ENCODE results near the gene MTTP.

Gene MTTP

DNA sequence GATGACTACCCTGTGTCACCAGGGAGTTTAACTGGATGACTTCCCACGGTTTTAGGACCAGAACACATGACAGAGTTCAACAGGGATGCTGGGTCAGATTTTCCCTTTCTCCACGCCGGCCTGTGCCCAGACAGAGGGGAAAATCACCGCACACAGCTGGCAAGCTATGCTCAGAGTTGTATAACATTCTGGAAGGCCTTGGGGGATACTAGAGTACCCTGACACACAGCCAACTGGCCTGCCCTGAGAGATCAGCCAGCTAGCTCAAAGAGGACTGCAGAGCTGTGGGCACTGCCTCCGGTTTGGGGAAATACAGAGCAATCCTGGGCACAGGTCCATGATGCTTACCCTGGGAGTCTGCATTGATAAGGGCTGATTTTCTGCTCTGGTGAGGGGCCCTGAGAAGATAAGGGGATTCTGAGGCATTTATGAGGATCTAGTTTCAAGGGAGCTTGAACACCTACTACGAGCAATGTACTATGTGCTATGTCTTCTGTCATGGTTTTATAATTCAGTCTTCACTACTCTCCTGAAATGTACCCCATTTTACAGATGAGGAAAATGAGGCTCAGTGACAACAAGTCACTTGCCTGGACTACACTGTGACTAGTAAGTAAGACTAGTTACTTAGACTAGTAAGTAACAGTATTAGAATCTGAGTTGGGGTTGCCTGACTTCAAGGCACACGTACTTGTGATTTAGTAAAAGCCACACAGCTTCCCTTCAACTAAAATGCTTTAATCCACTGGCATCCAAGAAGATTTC lies 68.3 kb downstream of the MTTP start:
- DNase-seq (ENCODE audit: low spot score) = no peak

DNA sequence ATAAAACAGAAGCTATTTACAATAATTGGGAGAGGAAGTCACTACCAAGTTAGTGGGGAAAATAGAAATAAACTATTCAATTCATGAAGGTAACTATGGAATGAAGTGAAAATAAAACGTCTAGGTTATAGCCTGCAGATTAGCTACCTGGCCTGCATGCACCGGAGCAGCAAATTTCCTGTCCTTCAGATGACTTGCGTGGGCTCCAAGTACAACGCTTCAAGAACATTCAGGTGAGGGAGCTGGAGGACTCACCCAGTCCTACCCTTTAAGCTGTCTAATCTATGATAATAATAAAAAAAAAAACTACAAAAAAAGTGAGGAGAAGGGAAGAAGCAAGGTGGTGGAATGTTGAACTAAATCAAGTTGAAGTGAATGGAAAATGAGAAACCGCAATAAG lies 69.8 kb downstream of the MTTP start:
- DNase-seq (ENCODE audit: low spot score) = no peak

DNA sequence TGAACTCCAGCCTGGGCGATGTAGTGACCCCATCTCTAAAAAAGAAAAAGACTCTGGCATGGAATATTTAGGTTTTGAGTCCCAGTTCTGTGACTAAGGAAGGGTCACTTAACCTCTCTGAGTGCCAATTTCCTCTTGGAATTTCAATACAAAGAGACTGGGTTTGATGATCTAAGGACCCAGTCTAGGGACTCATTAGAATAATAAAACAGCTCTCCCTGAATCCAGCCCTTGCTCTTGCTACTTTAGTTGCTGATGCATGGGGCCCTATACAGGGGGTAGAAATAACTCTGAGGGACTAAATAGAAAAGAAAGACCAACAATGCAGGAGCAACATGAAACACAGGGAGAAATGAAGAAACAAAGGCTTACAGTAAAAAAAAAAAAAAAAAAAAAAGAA lies 70.4 kb downstream of the MTTP start:
- DNase-seq (ENCODE audit: low spot score) = no peak

DNA sequence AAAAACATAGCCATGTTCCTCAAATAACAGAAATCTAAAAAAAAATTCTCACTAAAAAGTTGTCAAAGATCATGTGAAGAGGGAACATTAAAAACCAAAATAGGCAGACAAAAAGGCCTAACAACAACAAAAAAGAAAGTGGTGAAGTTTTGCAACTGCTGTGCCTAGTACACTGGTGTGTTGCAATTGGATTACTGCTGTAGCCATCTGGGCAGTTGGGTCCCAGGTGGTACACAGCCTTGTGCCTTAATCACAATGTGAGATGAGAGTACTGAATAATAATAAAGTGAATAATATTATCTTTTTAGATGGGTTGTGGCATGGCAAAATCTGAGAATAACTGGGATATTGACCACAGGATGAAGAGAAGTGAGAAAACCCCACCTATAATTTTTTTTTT lies 71.0 kb downstream of the MTTP start:
- no peak for DNase-seq (ENCODE audit: low spot score)

DNA sequence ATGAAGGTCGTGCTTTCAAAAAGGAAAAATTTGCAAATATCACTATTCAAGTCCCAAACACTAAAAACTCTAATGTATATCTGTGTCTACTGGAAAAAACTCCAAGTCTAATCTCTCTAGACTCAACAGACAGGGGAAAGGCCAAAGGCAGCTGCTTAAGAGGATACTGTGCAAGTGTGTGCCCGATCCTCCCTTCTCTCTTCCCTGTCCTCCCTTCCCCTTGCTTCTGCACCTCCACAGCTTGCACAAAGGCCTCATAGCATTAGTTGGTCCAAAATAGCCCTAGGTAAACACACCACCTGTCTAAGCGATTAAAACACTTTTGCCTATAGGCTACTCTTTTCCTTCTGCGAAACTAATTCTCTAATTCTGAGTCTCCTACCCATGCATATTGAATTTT lies 72.4 kb downstream of the MTTP start:
- DNase-seq (ENCODE audit: low spot score) = no peak

DNA sequence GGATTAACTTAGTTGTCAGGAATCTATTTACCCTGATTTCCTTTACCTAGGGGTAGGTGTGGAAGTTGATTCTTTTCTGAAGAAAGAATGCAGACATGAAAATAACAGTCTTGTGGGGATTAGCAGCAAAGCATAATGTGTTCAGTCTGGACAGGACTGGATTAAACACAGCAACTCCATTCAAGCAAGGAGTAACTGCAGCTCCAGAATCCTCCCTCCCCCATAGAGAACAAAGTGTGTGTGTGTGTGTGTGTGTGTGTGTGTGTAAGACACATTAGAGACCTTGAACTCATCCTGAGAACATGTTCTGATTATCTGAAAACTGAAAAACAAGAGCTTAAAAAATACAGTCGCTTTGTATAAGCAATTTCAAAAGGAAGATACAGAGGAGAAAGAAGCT lies 73.7 kb downstream of the MTTP start:
- no peak for DNase-seq (ENCODE audit: low spot score)

DNA sequence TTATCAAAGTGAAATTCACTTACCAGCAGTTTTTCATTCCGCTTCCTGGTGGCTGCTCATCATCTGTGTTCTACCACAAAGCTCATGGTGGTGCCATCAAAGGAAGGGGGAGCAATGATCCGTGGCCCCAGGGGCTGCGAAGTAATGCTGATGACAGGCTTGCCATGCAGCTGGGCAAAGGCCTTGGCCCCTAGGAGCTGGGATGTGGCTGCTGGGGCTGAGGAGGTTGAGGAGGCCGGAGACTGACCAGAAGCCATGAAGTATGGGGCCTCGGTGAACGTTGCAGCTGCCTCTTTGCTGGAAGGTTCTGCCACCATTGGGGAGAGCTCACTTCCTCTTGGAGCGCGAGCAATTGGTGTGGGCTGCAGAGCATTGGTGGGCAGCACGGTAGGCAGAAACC lies 74.6 kb downstream of the MTTP start:
- no peak for DNase-seq (ENCODE audit: low spot score)

DNA sequence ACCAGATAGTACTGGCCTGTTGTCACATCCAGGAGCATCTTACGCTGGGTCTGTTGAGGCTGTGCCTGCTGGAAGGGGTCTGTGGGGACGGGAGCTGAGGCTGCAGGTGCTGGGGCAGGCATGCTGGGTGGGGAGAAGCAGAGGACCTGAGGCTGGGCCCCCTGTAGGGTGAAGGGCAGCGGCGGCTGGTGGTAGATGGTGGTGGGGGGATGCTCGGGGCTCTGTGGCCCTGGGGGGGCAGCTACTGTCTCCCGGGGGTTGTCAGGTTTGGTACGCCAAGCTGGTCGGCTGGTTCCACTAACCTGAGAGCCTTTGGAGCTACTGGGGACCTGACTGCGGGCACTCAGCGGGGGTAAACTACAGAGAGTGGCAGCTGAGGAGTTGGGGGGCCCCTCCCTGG lies 75.2 kb downstream of the MTTP start:
- DNase-seq (ENCODE audit: low spot score) = no peak

DNA sequence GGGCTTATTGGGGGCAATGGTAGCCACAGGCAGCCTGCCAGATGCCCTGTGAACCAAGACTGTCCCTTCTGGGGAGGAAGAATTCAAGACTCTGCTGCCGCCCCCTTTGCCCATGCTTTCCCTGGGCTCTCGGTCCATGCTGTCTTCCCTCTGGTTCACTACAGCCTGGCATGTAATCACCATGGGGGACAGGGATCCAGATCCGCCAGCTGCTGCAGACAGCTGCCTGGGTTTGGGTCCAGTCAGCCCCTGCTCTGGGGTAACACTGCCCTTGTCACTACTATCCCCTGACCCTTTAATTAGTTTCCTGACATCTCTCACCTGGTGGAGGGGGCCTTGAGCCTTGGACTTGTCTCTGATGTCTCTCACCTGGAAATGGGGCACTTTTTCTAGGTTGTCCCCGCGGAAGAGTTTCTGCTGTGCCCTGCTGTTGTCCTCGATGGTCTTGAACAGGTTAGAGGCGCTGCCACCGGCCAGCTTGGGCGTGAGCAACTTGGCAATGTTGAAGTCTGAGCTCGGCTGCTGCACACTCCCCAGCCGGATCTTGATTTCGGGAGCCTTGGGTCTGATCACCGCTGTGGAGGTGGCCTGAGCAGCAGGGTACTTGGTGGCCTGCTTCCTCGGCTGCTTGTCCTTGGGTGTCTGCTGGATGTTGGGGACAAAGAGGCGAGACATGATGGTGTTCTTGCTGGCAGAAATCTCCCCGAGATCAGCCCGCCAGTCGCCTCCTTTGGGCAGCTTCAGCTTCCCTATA lies 76.6 kb downstream of the MTTP start:
- no peak for DNase-seq (ENCODE audit: low spot score)

DNA sequence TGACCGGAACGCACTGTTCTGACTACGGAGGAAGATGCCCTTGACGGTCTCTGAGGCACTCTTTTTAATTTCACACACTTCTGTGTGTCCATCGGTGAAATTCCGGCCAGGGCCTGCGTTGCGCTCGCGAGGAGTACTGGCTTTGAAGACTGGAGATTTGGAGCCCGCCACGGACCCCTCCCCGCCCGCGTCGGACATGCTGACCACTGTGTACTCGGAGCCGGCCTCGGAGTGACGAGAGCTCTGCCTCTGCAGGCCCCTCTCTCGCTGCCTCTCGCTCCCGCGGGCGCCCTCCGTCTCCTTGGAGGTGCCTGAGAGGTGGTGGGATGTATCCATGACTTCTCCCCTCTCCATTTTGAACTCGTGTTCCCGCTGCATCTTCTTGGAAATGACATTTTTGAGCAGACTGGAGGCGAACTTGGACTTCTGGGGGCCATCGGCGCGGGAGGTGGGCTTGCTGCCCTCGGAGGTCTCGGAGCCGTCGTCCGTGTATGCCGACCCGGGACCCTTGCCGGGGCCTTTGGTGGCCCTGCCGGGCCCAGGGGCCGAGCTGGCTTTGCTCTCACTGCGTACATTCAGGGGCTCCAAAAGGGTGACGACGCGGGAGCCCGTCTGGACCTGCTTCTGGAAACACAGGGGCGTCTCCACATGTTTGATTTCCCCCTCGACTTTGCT lies 77.3 kb downstream of the MTTP start:
- DNase-seq (ENCODE audit: low spot score) = no peak

DNA sequence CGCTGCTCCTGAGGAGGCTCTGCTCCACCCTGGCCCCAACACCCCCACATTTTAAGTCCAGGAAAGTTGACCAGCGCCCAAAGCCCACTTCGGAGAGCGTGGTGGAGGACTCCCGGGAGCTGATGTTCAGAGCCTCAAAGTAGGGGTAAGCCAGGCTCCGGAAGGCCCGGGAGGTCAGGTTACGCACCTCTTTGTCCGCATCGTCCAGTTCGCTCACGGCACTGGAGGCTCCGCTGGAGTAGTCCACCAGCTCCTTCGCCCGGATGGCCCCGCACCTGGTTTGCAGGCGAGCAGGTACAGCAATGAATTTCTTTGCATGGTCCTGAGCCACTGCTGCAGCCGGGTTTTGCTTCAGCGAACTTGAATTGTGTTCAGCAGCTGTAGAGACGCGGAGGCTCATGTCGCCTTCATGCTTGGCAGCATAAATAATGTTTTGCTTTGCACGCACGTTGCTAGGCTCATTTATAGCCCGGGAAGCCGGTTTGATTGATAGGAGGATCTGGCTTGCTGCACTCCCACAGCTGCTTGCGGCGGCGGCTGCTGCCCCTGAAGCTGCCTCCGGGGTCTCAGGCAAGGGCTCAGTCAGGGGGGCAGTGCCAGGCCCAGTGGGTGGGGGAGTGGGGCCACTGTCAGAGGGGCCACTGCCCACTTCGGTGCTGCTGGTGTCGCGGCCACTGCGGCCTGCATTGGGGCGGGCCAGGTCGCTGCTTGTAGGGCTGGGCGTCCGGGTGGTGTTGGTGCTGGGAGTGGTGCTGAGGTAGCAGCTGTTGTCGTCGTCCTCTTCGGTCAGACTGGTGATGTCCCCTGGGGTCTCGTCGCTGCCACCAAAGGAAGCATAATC lies 78.2 kb downstream of the MTTP start:
- no peak for DNase-seq (ENCODE audit: low spot score)

DNA sequence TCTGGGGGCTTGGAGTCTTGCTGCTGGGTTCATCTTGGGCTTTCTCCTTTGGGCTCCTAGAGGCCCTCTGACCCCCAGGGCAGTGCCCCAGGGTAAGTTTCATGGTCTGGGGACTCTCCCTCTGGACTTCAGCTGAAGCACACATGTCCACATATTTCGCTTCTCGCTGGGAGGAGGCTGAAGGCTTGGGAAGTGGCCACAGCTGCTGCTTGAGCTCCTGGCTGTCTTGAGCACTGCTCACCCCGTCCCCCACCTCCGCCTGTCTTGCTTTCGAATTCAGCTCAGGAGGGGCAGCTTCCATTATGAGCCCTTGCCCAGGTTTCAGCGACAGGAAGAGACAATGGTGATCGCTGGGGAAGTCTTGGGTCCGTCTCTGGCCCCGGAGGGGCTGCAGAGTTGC lies 79.3 kb downstream of the MTTP start:
- no peak for DNase-seq (ENCODE audit: low spot score)

DNA sequence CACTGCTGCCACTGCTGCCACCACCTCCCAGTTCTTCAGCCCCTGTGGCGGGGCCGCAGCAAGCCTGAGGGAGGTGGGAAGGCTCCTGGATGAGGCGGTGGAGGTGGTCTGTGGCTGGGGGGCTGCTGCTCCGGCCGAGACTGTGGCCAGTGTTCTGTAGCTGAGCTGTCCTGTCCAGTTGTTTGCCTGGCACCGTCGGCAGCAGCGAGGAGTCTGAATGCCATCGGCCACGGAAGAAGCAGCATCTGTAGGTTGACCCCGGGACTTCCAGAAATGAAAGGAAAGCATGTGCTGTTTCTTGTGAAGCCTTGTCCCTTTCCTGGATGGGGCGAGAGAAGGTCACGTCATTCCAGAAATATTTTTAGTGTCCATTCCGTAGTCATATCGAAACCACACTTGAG lies 79.7 kb downstream of the MTTP start:
- DNase-seq (ENCODE audit: low spot score) = no peak

DNA sequence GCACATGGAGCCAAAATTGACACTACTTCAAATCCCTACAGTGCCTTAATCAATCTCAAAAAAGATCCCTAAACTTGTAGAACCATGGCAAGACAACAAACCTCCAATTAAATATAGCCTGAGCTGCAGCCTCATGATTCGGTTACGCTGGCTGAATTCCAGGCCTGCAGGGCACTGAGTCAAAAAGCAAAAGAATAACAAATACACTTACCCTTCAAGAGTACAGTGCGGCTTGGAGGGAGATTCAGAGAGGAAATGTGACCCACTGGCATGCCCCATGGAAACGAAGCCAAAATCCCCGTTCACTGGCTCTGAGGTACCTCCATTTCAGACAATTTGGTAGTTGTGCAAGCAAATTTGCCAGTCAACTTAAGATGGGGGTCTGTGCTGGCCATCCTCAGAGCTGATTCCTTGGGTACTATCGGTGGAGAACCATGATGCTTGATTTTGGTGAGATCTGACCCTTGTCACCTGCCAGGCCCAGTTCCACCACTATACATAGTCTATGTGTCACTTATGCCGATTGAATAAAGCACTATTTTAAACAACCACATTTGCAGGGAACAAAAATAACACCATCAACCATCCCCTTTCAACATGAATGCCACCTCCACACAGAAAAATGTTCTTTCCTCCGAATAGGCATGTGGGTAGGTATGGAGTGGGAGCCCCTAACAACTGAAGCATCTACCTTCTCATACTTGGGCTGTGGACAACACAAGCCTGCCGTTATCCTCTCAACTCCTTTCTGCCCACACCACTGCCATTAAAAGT lies 80.9 kb downstream of the MTTP start:
- no peak for DNase-seq (ENCODE audit: low spot score)

DNA sequence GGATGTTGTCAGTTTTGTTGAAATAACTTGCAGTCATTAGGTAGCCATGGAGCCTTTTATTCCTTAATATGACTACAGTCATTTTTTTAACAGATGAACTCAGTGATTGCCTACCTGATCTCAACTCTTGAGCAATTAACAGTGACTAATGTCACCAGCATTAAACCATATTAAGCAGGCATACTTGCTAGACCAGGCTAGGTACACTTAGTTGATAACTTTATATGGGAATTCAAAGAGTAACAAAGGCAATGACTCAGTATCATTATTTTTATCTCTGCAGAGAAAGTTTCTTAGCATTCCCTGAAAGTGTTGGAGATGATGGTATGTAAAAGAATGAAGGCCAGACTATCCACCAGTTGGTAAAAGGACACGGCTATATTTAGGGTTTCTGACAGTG lies 83.2 kb downstream of the MTTP start, which contains the start of gene C4orf54:
C4orf54 (minus strand) TSS at position 31 of the 400 bp plus-strand sequence. CDS start 3,180 bp downstream, outside the sequence.
- DNase-seq (ENCODE audit: low spot score) = no peak

DNA sequence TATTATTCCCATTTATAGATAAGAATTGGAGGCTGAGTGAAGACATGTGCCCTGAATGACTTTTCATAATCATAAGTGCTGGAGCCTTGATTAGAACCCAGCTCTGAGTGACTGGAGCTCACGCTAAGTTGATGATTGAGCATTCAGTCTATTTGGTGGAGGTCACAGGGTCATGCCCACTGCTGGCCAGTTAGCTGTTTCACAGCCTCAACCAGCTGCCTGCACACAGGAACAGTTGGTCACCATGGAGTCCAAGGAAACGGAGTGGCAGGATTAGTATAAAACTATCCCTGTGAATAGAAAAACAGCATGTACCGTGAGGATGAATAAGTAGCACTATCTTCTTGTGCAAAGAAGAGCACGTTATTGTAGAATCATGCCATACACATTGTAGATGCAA lies 84.0 kb downstream of the MTTP start:
- DNase-seq (ENCODE audit: low spot score) = no peak

DNA sequence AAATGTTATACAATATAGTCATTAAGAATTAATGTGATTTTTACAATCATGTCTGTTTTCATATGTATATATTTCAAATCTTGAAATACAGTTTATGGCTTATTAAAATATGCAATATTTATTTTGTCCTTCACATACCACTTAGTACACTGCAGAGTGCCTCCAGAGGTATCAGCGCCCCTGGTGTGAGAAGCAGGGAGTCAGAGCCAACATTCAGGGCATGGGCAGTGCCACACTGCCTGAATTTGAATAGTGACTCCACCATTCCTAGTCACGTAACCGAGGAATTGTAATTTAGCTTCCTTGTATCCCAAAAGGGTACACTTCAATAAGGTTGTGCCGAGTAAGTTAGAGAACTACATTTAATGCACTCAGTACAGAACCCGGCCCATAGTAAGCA lies 87.3 kb downstream of the MTTP start:
- DNase-seq (ENCODE audit: low spot score) = no peak

DNA sequence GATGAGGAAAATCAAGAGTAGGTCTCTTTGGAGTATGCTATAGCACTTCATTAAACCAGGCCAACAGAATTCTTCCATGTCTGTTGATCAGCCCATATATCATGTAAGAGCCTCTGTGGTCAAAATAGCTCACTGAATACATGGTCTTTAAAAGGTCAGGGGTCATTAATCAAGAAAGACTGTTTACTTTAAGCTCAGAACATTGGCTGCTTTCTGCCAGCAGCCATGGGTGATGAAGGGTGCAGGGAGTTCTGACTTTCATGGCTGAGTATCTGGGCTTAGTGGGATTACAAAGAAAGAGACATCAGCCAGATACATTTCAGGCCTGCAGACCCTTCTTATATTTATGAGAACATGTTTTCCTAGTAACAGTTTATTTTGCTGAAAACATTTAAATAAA lies 90.1 kb downstream of the MTTP start:
- DNase-seq (ENCODE audit: low spot score) = no peak

DNA sequence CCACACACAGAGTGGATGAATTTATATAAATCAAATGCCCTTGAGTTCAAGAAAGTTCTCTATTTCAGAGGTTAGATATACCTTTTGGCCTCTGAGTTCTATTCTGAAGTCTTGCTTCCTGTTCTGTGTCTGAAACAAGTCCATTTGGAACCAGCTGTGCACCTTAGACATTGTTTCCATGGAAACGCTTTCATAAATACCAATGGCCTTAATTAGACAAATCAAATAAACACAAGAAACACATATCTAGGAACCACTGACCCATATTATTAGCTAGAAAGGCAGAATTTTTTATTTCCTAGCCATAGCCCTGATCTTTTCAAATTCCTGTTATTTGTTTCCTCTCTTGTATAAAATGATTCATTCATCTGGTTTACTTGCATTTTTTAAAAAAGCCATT lies 91.4 kb downstream of the MTTP start:
- DNase-seq (ENCODE audit: low spot score) = no peak

DNA sequence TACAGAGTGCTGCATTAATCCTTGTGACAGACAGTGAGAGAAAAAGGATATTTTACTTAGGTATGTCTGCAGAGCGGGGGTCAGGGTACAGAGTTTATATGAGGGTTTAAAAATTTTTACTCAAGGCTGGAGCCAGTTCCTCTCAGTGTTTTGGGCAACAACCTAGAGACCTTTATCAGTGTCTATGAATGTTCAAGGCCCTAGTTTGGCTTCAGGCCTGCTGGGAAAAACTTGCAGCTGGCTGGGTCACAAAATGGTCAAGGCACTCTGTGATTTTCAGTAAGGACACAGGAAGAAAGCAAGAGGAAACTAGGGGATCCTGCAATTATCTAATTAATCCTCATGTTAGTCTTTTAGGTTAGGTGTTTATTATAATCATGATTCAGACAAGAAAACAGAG lies 93.8 kb downstream of the MTTP start:
- DNase-seq (ENCODE audit: low spot score) = no peak

DNA sequence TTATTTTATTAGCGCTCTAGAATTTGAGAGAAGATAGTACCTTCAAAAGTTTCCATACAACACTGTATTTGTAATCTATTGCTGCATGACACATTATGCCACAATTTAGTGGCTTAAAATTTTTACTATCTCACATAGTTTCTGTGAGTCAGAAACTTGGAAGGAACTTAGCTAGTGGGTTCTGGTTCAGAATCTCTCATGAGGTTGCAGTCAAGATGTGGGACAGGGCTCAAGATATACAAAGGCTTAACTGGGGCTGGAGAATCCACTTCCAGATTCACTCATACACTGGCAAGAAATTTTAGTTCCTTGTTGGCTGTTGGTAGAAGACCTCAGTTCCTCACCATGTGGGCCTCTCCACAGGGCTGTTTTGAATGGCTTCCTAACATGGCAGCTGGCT lies 94.5 kb downstream of the MTTP start:
- DNase-seq (ENCODE audit: low spot score) = no peak
